ENCODE measurements around the gene ADGRA3. TPM values are rescaled to one million over a fixed set of nuclear protein-coding genes. Genes with fewer than 3 reads are reported as not detected.

The ADGRA3 gene
- polyA plus RNA-seq, 1 donor = 51.5 TPM

DNA sequence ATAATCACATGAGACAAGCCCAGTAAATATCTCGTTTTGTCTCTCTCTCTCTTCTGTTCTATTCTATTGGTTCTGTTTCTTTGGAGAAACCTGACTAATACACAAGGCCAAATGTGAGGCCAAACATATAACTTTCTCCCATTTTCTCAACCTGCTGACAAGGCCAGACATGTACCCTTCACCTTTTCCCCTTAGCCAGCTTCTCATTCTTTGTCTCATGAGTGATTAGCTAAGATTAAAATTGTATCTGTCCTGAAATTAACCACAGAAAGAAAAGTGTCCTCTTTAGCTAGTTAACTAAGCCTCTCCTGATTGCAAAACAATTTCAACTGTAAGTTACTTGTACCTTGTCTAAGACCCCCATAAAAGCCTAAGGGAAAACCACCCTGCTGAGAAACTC, 18.5 kb upstream of the ADGRA3 start:
- no peak for DNase-seq
- WGBS (ENCODE audit: insufficient coverage, low lambda C conversion rate) = 83% methylated on average over 1 of the region's 1 CpG
- peaks cover 4% of the 10 kb centered on the region for H3K9me3 ChIP-seq (ENCODE audit: control insufficient read depth, low read depth, low read length)
- H3K27me3 ChIP-seq (ENCODE audit: control insufficient read depth, insufficient read depth, low read length) = no peaks in the 10 kb centered on the region
- H3K27ac ChIP-seq (ENCODE audit: low read length) = no peak overlapping the region
- H3K4me1 ChIP-seq (ENCODE audit: control insufficient read depth, insufficient read depth, low read length) = no peaks in the 10 kb centered on the region
- H3K36me3 ChIP-seq (ENCODE audit: control insufficient read depth, insufficient read depth, low read length) = no peaks in the 10 kb centered on the region
- no peak overlapping the region for H3K4me3 ChIP-seq (ENCODE audit: low read length)

GRCh38 chr4:22532896-22533295, 17.0 kb upstream of the ADGRA3 start:
- no CpG with 5 or more reads among the region's 1 CpG for WGBS (ENCODE audit: insufficient coverage, low lambda C conversion rate)
- Histone ChIP-seq H3K27me3 (ENCODE audit: control insufficient read depth, insufficient read depth, low read length) (no peaks in the 10 kb centered on the region), H3K9me3 (ENCODE audit: control insufficient read depth, low read depth, low read length) (peaks cover 4% of the 10 kb centered on the region), H3K27ac (ENCODE audit: low read length) (no peak overlapping the region), H3K4me3 (ENCODE audit: low read length) (no peak overlapping the region), H3K36me3 (ENCODE audit: control insufficient read depth, insufficient read depth, low read length) (no peaks in the 10 kb centered on the region), H3K4me1 (ENCODE audit: control insufficient read depth, insufficient read depth, low read length) (no peaks in the 10 kb centered on the region)
- DNase-seq = no peak

GRCh38 chr4:22532117-22532516, 16.3 kb upstream of the ADGRA3 start:
- no CpG with 5 or more reads among the region's 1 CpG for WGBS (ENCODE audit: insufficient coverage, low lambda C conversion rate)
- Histone ChIP-seq H3K27ac (ENCODE audit: low read length) (no peak overlapping the region), H3K36me3 (ENCODE audit: control insufficient read depth, insufficient read depth, low read length) (no peaks in the 10 kb centered on the region), H3K27me3 (ENCODE audit: control insufficient read depth, insufficient read depth, low read length) (no peaks in the 10 kb centered on the region), H3K4me1 (ENCODE audit: control insufficient read depth, insufficient read depth, low read length) (no peaks in the 10 kb centered on the region), H3K9me3 (ENCODE audit: control insufficient read depth, low read depth, low read length) (peaks cover 4% of the 10 kb centered on the region), H3K4me3 (ENCODE audit: low read length) (no peak overlapping the region)
- DNase-seq = no peak

DNA sequence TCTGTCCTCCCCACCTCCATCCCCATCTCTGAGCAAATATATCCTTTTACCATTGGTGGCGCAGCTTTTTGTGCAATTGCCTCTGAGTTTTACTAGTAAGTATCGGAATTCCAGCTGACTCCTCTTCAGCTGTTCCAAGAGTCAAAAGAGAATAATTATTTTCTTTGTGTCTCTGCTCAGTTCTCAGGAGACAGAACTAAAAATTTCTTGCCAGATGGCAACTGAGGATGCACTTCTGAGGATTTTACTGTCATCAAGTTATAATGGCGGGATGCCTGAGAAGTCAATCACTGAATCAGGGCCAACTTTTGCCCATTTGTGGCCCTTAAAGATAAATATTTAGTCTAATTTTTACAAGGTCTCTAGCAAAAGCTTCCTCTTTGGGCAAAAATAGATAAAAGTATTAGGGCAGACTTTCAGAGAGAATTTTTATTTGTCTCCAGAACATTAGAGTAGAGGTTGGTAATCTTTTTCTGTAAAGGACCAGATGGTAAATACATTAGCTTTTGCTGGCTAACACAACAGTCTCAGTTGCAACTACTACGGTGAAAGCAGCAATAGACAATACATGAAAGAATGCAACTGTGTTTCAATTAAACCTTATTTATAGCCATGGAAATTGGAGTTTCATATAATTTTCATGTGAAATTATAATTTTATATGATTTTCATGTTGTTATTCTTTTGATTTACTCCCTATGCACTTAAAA, 15.6 kb upstream of the ADGRA3 start:
- no peak overlapping the region for H3K4me3 ChIP-seq (ENCODE audit: low read length)
- H3K9me3 ChIP-seq (ENCODE audit: control insufficient read depth, low read depth, low read length) = peaks cover 4% of the 10 kb centered on the region
- no peaks in the 10 kb centered on the region for H3K27me3 ChIP-seq (ENCODE audit: control insufficient read depth, insufficient read depth, low read length)
- no peak for DNase-seq
- H3K36me3 ChIP-seq (ENCODE audit: control insufficient read depth, insufficient read depth, low read length) = no peaks in the 10 kb centered on the region
- H3K4me1 ChIP-seq (ENCODE audit: control insufficient read depth, insufficient read depth, low read length) = no peaks in the 10 kb centered on the region
- whole genome bisulfite sequencing (ENCODE audit: insufficient coverage, low lambda C conversion rate) = 100% methylated on average over 2 of the region's 4 CpGs
- no peak overlapping the region for H3K27ac ChIP-seq (ENCODE audit: low read length)

GRCh38 chr4:22524895-22525294, 9.0 kb upstream of the ADGRA3 start:
- H3K36me3 ChIP-seq (ENCODE audit: control insufficient read depth, insufficient read depth, low read length) = no peaks in the 10 kb centered on the region
- no peaks in the 10 kb centered on the region for H3K9me3 ChIP-seq (ENCODE audit: control insufficient read depth, low read depth, low read length)
- H3K4me3 ChIP-seq (ENCODE audit: low read length) = no peak overlapping the region
- H3K27me3 ChIP-seq (ENCODE audit: control insufficient read depth, insufficient read depth, low read length) = no peaks in the 10 kb centered on the region
- DNase-seq = no peak
- H3K27ac ChIP-seq (ENCODE audit: low read length) = no peak overlapping the region
- no peaks in the 10 kb centered on the region for H3K4me1 ChIP-seq (ENCODE audit: control insufficient read depth, insufficient read depth, low read length)
- WGBS (ENCODE audit: insufficient coverage, low lambda C conversion rate) = 60% methylated on average over 2 of the region's 3 CpGs

- H3K4me3 ChIP-seq (ENCODE audit: low read length) = no peak overlapping the region
- H3K27me3 ChIP-seq (ENCODE audit: control insufficient read depth, insufficient read depth, low read length) = no peaks in the 10 kb centered on the region
- no CpG with 5 or more reads among the region's 9 CpGs for WGBS (ENCODE audit: insufficient coverage, low lambda C conversion rate)
- H3K27ac ChIP-seq (ENCODE audit: low read length) = no peak overlapping the region
- DNase-seq = no peak
- no peaks in the 10 kb centered on the region for H3K9me3 ChIP-seq (ENCODE audit: control insufficient read depth, low read depth, low read length)
- H3K36me3 ChIP-seq (ENCODE audit: control insufficient read depth, insufficient read depth, low read length) = no peaks in the 10 kb centered on the region
- H3K4me1 ChIP-seq (ENCODE audit: control insufficient read depth, insufficient read depth, low read length) = no peaks in the 10 kb centered on the region
These were observed 7.0 kb upstream of the ADGRA3 start for GRCh38 chr4:22522706-22523501.

DNA sequence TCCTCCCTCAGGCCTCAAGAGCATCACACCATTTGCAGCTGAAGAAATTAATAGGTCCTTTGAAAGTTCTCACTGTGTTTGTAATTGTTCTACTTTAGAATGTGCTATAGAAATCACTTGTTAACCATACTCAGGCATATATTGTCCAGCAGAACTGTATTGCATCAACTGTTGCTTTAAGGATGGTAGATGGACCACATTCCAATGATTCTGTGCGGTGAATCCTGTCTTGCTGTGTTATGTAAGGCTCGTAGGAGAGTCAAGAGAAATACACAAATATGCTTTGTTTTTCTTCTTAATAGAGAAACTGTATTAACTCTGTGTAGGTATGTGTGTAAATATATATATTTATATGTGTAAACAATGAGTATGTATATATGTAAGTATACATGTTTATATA, 6.3 kb upstream of the ADGRA3 start:
- Histone ChIP-seq H3K27me3 (ENCODE audit: control insufficient read depth, insufficient read depth, low read length) (no peaks in the 10 kb centered on the region), H3K4me3 (ENCODE audit: low read length) (no peak overlapping the region), H3K9me3 (ENCODE audit: control insufficient read depth, low read depth, low read length) (no peaks in the 10 kb centered on the region), H3K36me3 (ENCODE audit: control insufficient read depth, insufficient read depth, low read length) (no peaks in the 10 kb centered on the region), H3K4me1 (ENCODE audit: control insufficient read depth, insufficient read depth, low read length) (no peaks in the 10 kb centered on the region), H3K27ac (ENCODE audit: low read length) (no peak overlapping the region)
- no peak for DNase-seq
- WGBS (ENCODE audit: insufficient coverage, low lambda C conversion rate) = no CpG with 5 or more reads among the region's 2 CpGs

GRCh38 chr4:22521240-22521639, 5.4 kb upstream of the ADGRA3 start:
- Histone ChIP-seq H3K36me3 (ENCODE audit: control insufficient read depth, insufficient read depth, low read length) (no peaks in the 10 kb centered on the region), H3K4me1 (ENCODE audit: control insufficient read depth, insufficient read depth, low read length) (peaks cover 3% of the 10 kb centered on the region), H3K27me3 (ENCODE audit: control insufficient read depth, insufficient read depth, low read length) (no peaks in the 10 kb centered on the region), H3K4me3 (ENCODE audit: low read length) (no peak overlapping the region), H3K27ac (ENCODE audit: low read length) (no peak overlapping the region), H3K9me3 (ENCODE audit: control insufficient read depth, low read depth, low read length) (no peaks in the 10 kb centered on the region)
- no peak for DNase-seq

GRCh38 chr4:22515145-22515887, 550 bp downstream of the ADGRA3 start:
- H3K27ac ChIP-seq (ENCODE audit: low read length) = peak overlapping the region; percentile 62
- peak overlapping the region; percentile 68 for H3K4me3 ChIP-seq (ENCODE audit: low read length)
- DNase-seq = peak; percentile 78 to 92
- no peaks in the 10 kb centered on the region for H3K27me3 ChIP-seq (ENCODE audit: control insufficient read depth, insufficient read depth, low read length)
- H3K36me3 ChIP-seq (ENCODE audit: control insufficient read depth, insufficient read depth, low read length) = no peaks in the 10 kb centered on the region
- no peaks in the 10 kb centered on the region for H3K9me3 ChIP-seq (ENCODE audit: control insufficient read depth, low read depth, low read length)
- peaks cover 7% of the 10 kb centered on the region for H3K4me1 ChIP-seq (ENCODE audit: control insufficient read depth, insufficient read depth, low read length)
- WGBS (ENCODE audit: insufficient coverage, low lambda C conversion rate) = no CpG with 5 or more reads among the region's 80 CpGs

DNA sequence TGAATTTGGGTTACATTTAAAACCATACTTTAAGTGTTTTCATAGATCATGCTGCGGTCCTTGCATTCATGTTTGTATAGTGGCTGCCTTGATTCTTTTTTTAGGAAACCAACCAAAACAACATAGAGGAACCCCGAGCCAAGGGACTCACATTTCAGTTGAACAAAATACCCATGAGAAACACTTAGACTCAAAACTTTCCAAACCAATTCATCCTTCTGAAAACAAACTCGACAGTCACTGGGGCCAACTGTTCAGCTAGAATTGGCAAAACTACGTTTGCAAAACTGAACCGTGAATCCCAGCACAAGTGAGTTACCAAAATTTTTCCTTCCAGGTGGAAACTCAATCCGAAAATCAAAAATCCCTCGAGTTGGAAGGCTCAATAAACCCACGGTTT, 1.4 kb downstream of the ADGRA3 start:
- WGBS (ENCODE audit: insufficient coverage, low lambda C conversion rate) = 0% methylated on average over 1 of the region's 8 CpGs
- Histone ChIP-seq H3K4me1 (ENCODE audit: control insufficient read depth, insufficient read depth, low read length) (peaks cover 7% of the 10 kb centered on the region), H3K27me3 (ENCODE audit: control insufficient read depth, insufficient read depth, low read length) (no peaks in the 10 kb centered on the region), H3K4me3 (ENCODE audit: low read length) (peak overlapping the region; percentile 68), H3K9me3 (ENCODE audit: control insufficient read depth, low read depth, low read length) (no peaks in the 10 kb centered on the region), H3K27ac (ENCODE audit: low read length) (peak overlapping the region; percentile 62), H3K36me3 (ENCODE audit: control insufficient read depth, insufficient read depth, low read length) (no peaks in the 10 kb centered on the region)
- no peak for DNase-seq
